Measurements from ENCODE around the gene KIF16B. TPM values are rescaled to one million over a fixed set of nuclear protein-coding genes. Genes with fewer than 3 reads are reported as not detected.
"Not testable (repeated sequence)": the region's sequence is repeated elsewhere in the genome, so short reads cannot be mapped to it uniquely, and the experiment has no call there.

KIF16B gene
- total and polyA plus RNA-seq, 2 of the 13 experiments (the other 11 are each of a cell fraction or from before 2014, with no cell fraction given) = 6.9 to 18.0 TPM

DNA sequence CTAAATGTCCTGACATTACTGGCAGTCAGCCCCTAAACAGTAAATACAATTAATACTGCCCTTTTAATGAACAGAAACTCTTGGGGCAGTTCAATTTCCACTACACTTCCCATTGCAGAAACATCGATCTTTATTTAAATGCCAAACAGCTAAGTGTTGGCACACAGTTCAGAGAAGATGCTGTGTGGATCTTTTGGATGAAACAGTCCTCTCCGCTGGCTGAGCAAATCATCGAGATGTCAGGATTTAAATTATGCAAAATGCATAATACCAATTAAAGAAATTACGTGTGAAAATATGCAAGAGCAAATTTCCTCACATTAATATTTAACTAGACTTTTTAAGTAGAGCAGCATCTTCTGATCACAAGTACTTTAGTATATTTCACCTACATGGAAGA is 132.6 kb downstream of the KIF16B start (continued):
- no peak for TF ChIP-seq ZNF713 (CRISPR knock-in tag; IDR thresholded peaks at IDR 0.05)

DNA sequence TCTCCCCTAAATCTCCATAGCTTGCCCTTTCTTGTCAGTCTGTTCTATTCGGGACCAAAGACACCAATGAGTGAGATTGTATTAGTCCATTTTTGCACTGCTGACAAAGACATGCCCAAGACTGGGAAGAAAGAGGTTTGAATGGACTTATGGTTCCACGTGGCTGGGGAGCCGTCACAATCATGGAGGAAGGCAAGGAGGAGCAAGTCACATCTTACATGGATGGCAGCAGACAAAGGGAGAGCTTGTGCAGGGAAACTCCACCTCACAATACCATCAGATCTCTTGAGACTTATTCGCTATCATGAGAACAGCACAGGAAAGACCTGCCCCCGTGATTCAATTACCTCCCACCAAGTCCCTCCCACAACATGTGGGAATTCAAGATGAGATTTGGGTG is 133.7 kb downstream of the KIF16B start:
- BruUV-seq (replicated peaks); H3K36me3 ChIP-seq (replicated peaks in 1 of 2; ENCODE audit: control insufficient read depth in 1 of 2, insufficient read depth in 2 of 2, low read length in 2 of 2); H3K79me2 ChIP-seq (ENCODE audit: insufficient read depth, low read length); in situ Hi-C loops (cut with HindIII; ENCODE audit: extremely low pct_ligation_motif_present, low pct_unique_long_range_greater_than_20kb); H3K4me2 ChIP-seq (ENCODE audit: low read depth, low read length); H3K9me3 ChIP-seq (ENCODE audit: low read length); FAIRE-seq; DNase-seq (ENCODE audit: low spot score); CTCF ChIA-PET (ENCODE audit: low intra/inter-chr PET ratio, low total read pairs); H4K20me1 ChIP-seq (ENCODE audit: insufficient read depth, low read length); H2AFZ ChIP-seq (ENCODE audit: low read length); H3K27ac ChIP-seq (ENCODE audit: extremely low read length, insufficient read depth, low read length); H3K9ac ChIP-seq (ENCODE audit: insufficient read depth, low read depth, low read length); H3K4me3 ChIP-seq (replicated peaks in 1 of 3; ENCODE audit: insufficient read depth in 1 of 3, low read depth in 2 of 3, low read length in 3 of 3); H3K27me3 ChIP-seq (ENCODE audit: control insufficient read depth in 1 of 2, insufficient read depth in 2 of 2, low read length in 2 of 2); ATAC-seq; H3K4me1 ChIP-seq (ENCODE audit: insufficient read depth, low read length); POLR2A ChIA-PET: not testable (repeated sequence)
- peak; percentile 90; the same call in 1 of the 2 replicates for TF ChIP-seq ZNF431 (CRISPR knock-in tag; IDR thresholded peaks at IDR 0.05; ENCODE audit: borderline replicate concordance, low read depth)
- WGBS (ENCODE audit: low lambda C conversion rate) = 94% methylated on average over 5 of the region's 5 CpGs
- intact Hi-C loops (cut with micrococcal nuclease; ENCODE audit: unreplicated experiment) = loop anchor here (10.0 kb wide), 1 partner anchor 165 kb away; no protein-coding TSS in a partner anchor

DNA sequence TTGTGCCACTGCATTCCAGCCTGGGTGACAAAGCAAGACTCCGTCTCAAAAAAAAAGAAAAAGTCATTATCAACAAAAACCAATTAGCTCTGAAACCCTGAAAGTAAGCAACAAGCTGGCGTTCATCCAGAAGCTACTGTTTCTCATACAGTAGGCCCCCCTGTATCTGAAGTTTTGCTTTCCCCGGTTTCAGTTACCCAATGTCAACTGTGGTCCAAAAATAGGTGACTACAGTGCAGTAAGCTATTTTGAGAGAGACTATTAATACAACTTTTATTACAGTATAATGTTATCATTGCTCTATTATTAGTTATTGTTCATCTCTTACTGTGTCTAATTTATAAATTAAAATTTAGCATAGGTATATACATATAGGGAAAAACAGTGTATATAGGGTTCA is 135.1 kb downstream of the KIF16B start:
- 93% methylated on average over 3 of the region's 3 CpGs for WGBS (ENCODE audit: low lambda C conversion rate)
- ATAC-seq (no peak), FAIRE-seq (no peak), DNase-seq (ENCODE audit: low spot score) (no peak)
- BruUV-seq (replicated peaks) = no TSS peak
- H4K20me1 ChIP-seq (ENCODE audit: insufficient read depth, low read length) = no peaks in the 10 kb centered on the region
- CTCF ChIA-PET (ENCODE audit: low intra/inter-chr PET ratio, low total read pairs) = no interaction called here
- H3K36me3 ChIP-seq (replicated peaks in 1 of 2; ENCODE audit: control insufficient read depth in 1 of 2, insufficient read depth in 2 of 2, low read length in 2 of 2) = no peaks in the 10 kb centered on the region
- no peak overlapping the region for H3K4me2 ChIP-seq (ENCODE audit: low read depth, low read length)
- no peaks in the 10 kb centered on the region for H3K4me1 ChIP-seq (ENCODE audit: insufficient read depth, low read length)
- in situ Hi-C loops (cut with HindIII; ENCODE audit: extremely low pct_ligation_motif_present, low pct_unique_long_range_greater_than_20kb) (no loop called here), intact Hi-C loops (cut with micrococcal nuclease; ENCODE audit: unreplicated experiment) (loop anchor here (10.0 kb wide), 1 partner anchor 163 kb away; no protein-coding TSS in a partner anchor)
- no peak overlapping the region for H3K4me3 ChIP-seq (replicated peaks in 1 of 3; ENCODE audit: insufficient read depth in 1 of 3, low read depth in 2 of 3, low read length in 3 of 3)
- no peak overlapping the region for H3K9ac ChIP-seq (ENCODE audit: insufficient read depth, low read depth, low read length)
- POLR2A ChIA-PET = no interaction called here
- H3K27ac ChIP-seq (ENCODE audit: extremely low read length, insufficient read depth, low read length) = no peak overlapping the region
- H2AFZ ChIP-seq (ENCODE audit: low read length) = no peak overlapping the region
- no peaks in the 10 kb centered on the region for H3K79me2 ChIP-seq (ENCODE audit: insufficient read depth, low read length)
- H3K27me3 ChIP-seq (ENCODE audit: control insufficient read depth in 1 of 2, insufficient read depth in 2 of 2, low read length in 2 of 2) = no peaks in the 10 kb centered on the region
- no peaks in the 10 kb centered on the region for H3K9me3 ChIP-seq (ENCODE audit: low read length)
- TF ChIP-seq ZBTB1 (CRISPR knock-in tag; IDR thresholded peaks at IDR 0.05; ENCODE audit: borderline replicate concordance) = no peak
- TF ChIP-seq, protein P1, sequence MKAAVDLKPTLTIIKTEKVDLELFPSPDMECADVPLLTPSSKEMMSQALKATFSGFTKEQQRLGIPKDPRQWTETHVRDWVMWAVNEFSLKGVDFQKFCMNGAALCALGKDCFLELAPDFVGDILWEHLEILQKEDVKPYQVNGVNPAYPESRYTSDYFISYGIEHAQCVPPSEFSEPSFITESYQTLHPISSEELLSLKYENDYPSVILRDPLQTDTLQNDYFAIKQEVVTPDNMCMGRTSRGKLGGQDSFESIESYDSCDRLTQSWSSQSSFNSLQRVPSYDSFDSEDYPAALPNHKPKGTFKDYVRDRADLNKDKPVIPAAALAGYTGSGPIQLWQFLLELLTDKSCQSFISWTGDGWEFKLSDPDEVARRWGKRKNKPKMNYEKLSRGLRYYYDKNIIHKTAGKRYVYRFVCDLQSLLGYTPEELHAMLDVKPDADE (CRISPR knock-in tag; IDR thresholded peaks at IDR 0.05) = no peak
- TF ChIP-seq SPEN (CRISPR knock-in tag; IDR thresholded peaks at IDR 0.05; ENCODE audit: low read depth) = no peak
- no peak for TF ChIP-seq ZNF605 (CRISPR knock-in tag; IDR thresholded peaks at IDR 0.05)
- no peak for TF ChIP-seq AKAP8 (CRISPR knock-in tag; IDR thresholded peaks at IDR 0.05)
- TF ChIP-seq ZNF235 (CRISPR knock-in tag; IDR thresholded peaks at IDR 0.05; ENCODE audit: borderline replicate concordance) = no peak
- no peak for TF ChIP-seq HDAC6 (IDR thresholded peaks at IDR 0.05; ENCODE audit: low read depth, low read length)
- TF ChIP-seq, protein P2, sequence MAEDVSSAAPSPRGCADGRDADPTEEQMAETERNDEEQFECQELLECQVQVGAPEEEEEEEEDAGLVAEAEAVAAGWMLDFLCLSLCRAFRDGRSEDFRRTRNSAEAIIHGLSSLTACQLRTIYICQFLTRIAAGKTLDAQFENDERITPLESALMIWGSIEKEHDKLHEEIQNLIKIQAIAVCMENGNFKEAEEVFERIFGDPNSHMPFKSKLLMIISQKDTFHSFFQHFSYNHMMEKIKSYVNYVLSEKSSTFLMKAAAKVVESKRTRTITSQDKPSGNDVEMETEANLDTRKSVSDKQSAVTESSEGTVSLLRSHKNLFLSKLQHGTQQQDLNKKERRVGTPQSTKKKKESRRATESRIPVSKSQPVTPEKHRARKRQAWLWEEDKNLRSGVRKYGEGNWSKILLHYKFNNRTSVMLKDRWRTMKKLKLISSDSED (CRISPR knock-in tag; IDR thresholded peaks at IDR 0.05) = no peak
- TF ChIP-seq, protein P3, sequence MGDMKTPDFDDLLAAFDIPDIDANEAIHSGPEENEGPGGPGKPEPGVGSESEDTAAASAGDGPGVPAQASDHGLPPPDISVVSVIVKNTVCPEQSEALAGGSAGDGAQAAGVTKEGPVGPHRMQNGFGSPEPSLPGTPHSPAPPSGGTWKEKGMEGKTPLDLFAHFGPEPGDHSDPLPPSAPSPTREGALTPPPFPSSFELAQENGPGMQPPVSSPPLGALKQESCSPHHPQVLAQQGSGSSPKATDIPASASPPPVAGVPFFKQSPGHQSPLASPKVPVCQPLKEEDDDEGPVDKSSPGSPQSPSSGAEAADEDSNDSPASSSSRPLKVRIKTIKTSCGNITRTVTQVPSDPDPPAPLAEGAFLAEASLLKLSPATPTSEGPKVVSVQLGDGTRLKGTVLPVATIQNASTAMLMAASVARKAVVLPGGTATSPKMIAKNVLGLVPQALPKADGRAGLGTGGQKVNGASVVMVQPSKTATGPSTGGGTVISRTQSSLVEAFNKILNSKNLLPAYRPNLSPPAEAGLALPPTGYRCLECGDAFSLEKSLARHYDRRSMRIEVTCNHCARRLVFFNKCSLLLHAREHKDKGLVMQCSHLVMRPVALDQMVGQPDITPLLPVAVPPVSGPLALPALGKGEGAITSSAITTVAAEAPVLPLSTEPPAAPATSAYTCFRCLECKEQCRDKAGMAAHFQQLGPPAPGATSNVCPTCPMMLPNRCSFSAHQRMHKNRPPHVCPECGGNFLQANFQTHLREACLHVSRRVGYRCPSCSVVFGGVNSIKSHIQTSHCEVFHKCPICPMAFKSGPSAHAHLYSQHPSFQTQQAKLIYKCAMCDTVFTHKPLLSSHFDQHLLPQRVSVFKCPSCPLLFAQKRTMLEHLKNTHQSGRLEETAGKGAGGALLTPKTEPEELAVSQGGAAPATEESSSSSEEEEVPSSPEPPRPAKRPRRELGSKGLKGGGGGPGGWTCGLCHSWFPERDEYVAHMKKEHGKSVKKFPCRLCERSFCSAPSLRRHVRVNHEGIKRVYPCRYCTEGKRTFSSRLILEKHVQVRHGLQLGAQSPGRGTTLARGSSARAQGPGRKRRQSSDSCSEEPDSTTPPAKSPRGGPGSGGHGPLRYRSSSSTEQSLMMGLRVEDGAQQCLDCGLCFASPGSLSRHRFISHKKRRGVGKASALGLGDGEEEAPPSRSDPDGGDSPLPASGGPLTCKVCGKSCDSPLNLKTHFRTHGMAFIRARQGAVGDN (CRISPR knock-in tag; IDR thresholded peaks at IDR 0.05) = no peak
